Measurements from ENCODE around the gene HMCN1.
"Not testable (repeated sequence)": the region's sequence is repeated elsewhere in the genome, so short reads cannot be mapped to it uniquely, and the experiment has no call there.

GRCh38 chr1:185892831-185893403 is 158.7 kb downstream of the HMCN1 start:
- not testable (repeated sequence) for TF ChIP-seq CTCF (IDR thresholded peaks at IDR 0.05; ENCODE audit: low read depth, low read length, poor library complexity, severe bottlenecking); EZH2phosphoT487 (IDR thresholded peaks at IDR 0.05; ENCODE audit: borderline replicate concordance, low read length)

Measured in DOHH2 (cell line).